Retinal pigment epithelial cell (primary cell): ENCODE measurements around the gene PRKACA.

Experiments
- DNase-seq: peaks from one replicate; pipeline ENCODE4 v3.0.0-alpha.2; 2010; ENCODE audit warnings: low read depth
- H3K4me3 ChIP-seq: 2 replicates; pipeline ENCODE4 v1.5.1; 2011; ENCODE audit warnings: mild to moderate bottlenecking, low read length, control low read depth, moderate library complexity
- TF ChIP-seq, protein P1 (sequence below): conservative IDR thresholded peaks from 2 replicates; pipeline ENCODE4 v1.5.1; 2011; ENCODE audit warnings: low read depth, low read length, control low read depth, inconsistent platforms

The PRKACA gene

GRCh38 chr19:14161305-14161704 lies 43.7 kb upstream of the PRKACA start:
- no peak for DNase-seq
- TF ChIP-seq, protein P1, sequence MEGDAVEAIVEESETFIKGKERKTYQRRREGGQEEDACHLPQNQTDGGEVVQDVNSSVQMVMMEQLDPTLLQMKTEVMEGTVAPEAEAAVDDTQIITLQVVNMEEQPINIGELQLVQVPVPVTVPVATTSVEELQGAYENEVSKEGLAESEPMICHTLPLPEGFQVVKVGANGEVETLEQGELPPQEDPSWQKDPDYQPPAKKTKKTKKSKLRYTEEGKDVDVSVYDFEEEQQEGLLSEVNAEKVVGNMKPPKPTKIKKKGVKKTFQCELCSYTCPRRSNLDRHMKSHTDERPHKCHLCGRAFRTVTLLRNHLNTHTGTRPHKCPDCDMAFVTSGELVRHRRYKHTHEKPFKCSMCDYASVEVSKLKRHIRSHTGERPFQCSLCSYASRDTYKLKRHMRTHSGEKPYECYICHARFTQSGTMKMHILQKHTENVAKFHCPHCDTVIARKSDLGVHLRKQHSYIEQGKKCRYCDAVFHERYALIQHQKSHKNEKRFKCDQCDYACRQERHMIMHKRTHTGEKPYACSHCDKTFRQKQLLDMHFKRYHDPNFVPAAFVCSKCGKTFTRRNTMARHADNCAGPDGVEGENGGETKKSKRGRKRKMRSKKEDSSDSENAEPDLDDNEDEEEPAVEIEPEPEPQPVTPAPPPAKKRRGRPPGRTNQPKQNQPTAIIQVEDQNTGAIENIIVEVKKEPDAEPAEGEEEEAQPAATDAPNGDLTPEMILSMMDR = no peak
- no peak overlapping the region for H3K4me3 ChIP-seq

DNA sequence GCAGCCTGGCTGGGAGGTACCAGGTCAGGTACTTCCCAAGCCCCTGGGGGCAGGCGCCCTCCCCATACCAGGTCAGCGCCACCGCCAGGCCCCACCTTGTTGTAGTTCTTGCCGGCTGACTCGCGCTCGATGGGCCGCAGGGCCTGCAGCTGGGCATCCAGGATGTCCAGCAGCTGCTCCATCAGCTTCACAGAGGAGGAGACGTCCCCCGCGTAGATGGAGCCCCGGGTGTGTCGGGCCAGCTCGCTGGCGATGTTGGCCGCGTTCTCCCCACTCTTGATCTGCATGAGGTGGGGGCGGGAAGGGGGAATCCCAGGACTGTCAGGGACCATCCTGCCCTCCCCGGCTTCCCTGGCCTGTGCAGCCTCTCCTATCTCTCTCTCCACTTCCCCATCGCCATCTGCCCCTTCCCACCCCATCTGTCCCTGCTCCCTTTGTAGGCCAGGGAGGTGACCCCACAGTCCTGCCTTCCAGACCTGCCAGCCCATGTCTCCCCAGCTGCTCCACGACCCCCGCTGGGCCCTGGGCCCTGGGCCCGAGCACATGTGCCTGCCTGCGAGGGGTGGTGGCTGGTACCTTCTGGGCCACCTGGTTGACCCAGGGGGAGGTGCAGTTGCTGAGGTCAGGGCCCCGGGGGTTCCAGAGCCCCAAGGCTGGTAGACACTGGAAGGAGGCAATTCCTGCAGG lies 42.6 kb upstream of the PRKACA start:
- no peak overlapping the region for H3K4me3 ChIP-seq
- no peak for DNase-seq
- TF ChIP-seq, protein P1 = no peak

- H3K4me3 ChIP-seq = no peak overlapping the region
- TF ChIP-seq, protein P1 = no peak
- no peak for DNase-seq
Observed at GRCh38 chr19:14159059-14159458, 41.5 kb upstream of the PRKACA start.

- no peak for DNase-seq
- TF ChIP-seq, protein P1 = no peak
- no peak overlapping the region for H3K4me3 ChIP-seq
Observed at GRCh38 chr19:14158276-14159023, 40.9 kb upstream of the PRKACA start.

DNA sequence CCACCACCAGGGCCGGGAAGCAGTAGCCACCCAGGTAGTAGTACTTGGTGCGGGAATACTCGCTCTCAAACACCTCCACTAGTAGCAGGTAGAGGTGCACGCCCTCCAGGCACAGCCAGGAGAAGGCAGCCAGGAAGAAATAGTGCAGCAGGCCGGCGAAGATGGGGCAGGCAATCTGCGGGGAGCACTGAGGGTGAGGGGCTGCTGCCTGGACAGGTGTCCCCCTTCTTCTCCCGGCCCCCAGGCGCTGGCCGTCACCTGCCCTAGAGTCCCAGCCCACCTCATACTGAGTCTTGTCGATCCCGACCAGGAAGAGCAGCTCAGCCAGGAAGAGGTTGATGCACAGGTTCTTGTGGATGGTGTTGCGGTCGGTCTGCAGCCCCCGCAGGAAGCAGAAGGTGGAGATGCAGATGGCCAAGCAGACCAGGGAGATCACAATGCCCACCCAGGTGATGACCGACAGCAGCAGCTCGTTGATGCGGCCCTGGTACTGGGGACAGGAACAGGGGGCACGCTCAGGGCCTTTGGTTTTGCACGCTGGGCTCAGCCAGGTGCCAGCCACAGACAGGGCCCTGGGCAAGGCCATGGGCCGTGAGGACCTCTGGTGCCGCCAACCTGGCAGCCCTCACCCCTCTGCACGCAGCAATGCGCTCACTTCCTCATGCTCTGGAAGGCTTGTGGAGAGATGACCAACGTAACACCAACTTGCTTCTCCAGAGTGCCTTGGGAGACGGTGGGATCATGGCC lies 39.6 kb upstream of the PRKACA start:
- TF ChIP-seq, protein P1 = no peak
- H3K4me3 ChIP-seq = no peak overlapping the region
- DNase-seq = no peak

GRCh38 chr19:14156122-14156521 lies 38.6 kb upstream of the PRKACA start:
- TF ChIP-seq, protein P1 = no peak
- H3K4me3 ChIP-seq = no peak overlapping the region
- DNase-seq = no peak
